Activated B cell treated with CpG ODN at 0.5 μM for 24 hours (primary cell): ENCODE data around the gene IZUMO4. TPM values are rescaled to one million over a fixed set of nuclear protein-coding genes. Genes with fewer than 3 reads are reported as not detected.
A peak's percentile ranks its signal among the peaks of the same experiment; 100 is the strongest.

Experiments used
- ATAC-seq: fragments of 200-7000 bp; cut with Tn5 transposase; one replicate; pipeline ENCODE4 v1.10.0; 2021; ENCODE audit warnings: low read depth, mild to moderate bottlenecking, moderate library complexity
- CTCF ChIA-PET: fragments of 350-600 bp; sonication (Branson Sonifier 250); formaldehyde crosslinking; loops from one replicate; lab custom pipeline; 2021; ENCODE audit warnings: antibody characterized with exemption; lab: Charles Lee
- POLR2A ChIA-PET: fragments of 350-600 bp; sonication (Branson Sonifier 250); formaldehyde crosslinking; loops from one replicate; lab custom pipeline; 2021; ENCODE audit warnings: antibody characterized with exemption; lab: Charles Lee
- DNase-seq: peaks from one replicate; pipeline ENCODE4 v3.0.0; 2022
- H3K27ac Mint-ChIP-seq: one replicate; pipeline ENCODE4 v1.8.0; 2020; ENCODE audit warnings: mixed read lengths
- H3K27me3 Mint-ChIP-seq: one replicate; pipeline ENCODE4 v1.8.0; 2021; ENCODE audit warnings: mixed read lengths
- H3K36me3 Mint-ChIP-seq: one replicate; pipeline ENCODE4 v1.8.0; 2021; ENCODE audit warnings: low read depth, mixed read lengths
- H3K4me1 Mint-ChIP-seq: one replicate; pipeline ENCODE4 v1.8.0; 2021; ENCODE audit warnings: mixed read lengths
- H3K4me3 Mint-ChIP-seq: one replicate; pipeline ENCODE4 v1.8.0; 2020; ENCODE audit warnings: mild to moderate bottlenecking, mixed read lengths
- H3K9me3 Mint-ChIP-seq: one replicate; pipeline ENCODE4 v1.8.0; 2020; ENCODE audit warnings: mixed read lengths
- intact Hi-C: fragments of 100-400 bp; cut with micrococcal nuclease; formaldehyde crosslinking; loops from one replicate; pipeline ENCODE4 v1.15.1; 2024
- total RNA-seq: library from RNA; stranded (reverse); gene quantifications from 2 replicates; pipeline ENCODE4 v1.2.3, GENCODE V29; 2022
- TF ChIP-seq, protein P1 (sequence below): fragments of 200-600 bp; IDR thresholded peaks from one replicate; pipeline ENCODE4 v1.8.0; 2022; ENCODE audit warnings: antibody characterized with exemption, mild to moderate bottlenecking

IZUMO4 gene
- total RNA-seq, 1 donor from 2014 or later = 78.6 TPM

DNA sequence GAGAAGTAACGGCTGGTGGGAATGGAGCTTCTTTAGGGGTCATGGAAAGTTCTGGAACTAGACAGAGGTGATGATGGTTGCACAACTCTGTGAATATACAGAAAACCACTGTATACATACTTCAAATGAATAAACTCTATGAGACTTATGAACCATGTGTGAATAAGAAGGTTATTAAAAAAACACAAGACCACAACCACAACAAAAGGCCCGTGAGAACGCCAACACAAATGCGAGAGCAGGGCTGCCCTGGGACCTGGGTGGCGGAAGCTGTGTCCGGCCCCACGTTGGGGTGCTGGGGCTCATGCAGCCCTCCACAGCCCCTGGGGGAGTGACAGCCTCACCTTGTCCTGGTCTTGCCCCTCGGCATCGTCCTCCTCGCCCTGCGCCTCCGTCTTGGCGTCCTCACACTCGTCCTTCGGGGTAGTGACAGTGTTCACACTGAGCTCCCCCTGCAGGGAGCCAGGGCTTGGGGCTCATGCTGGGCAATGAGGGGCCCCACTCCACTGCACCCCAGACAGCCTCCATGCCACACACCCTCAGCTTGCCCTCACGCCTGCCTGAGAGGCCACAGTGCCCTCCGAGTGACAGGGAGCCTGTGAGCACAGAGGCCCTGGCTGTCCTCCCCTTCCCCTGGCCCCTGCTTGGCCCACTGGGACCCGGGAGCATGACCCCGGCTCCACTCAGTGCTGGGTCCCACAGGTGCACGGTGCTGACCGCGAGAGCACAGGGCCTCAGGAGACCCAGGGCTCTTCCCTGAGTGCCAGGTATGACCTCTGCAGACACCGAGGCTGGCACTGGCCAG, 16.0 kb downstream of the IZUMO4 start:
- ChIA-PET CTCF (no interaction called here), POLR2A (no interaction called here)
- Mint-ChIP-seq H3K36me3 (peaks cover 71% of the 10 kb centered on the region), H3K4me3 (no peak overlapping the region), H3K27me3 (no peaks in the 10 kb centered on the region), H3K4me1 (peaks cover 3% of the 10 kb centered on the region), H3K9me3 (no peaks in the 10 kb centered on the region), H3K27ac (no peak overlapping the region)
- TF ChIP-seq, protein P1, sequence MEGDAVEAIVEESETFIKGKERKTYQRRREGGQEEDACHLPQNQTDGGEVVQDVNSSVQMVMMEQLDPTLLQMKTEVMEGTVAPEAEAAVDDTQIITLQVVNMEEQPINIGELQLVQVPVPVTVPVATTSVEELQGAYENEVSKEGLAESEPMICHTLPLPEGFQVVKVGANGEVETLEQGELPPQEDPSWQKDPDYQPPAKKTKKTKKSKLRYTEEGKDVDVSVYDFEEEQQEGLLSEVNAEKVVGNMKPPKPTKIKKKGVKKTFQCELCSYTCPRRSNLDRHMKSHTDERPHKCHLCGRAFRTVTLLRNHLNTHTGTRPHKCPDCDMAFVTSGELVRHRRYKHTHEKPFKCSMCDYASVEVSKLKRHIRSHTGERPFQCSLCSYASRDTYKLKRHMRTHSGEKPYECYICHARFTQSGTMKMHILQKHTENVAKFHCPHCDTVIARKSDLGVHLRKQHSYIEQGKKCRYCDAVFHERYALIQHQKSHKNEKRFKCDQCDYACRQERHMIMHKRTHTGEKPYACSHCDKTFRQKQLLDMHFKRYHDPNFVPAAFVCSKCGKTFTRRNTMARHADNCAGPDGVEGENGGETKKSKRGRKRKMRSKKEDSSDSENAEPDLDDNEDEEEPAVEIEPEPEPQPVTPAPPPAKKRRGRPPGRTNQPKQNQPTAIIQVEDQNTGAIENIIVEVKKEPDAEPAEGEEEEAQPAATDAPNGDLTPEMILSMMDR = no peak
- intact Hi-C loops = no loop called here
- DNase-seq = no peak
- ATAC-seq = no peak

DNA sequence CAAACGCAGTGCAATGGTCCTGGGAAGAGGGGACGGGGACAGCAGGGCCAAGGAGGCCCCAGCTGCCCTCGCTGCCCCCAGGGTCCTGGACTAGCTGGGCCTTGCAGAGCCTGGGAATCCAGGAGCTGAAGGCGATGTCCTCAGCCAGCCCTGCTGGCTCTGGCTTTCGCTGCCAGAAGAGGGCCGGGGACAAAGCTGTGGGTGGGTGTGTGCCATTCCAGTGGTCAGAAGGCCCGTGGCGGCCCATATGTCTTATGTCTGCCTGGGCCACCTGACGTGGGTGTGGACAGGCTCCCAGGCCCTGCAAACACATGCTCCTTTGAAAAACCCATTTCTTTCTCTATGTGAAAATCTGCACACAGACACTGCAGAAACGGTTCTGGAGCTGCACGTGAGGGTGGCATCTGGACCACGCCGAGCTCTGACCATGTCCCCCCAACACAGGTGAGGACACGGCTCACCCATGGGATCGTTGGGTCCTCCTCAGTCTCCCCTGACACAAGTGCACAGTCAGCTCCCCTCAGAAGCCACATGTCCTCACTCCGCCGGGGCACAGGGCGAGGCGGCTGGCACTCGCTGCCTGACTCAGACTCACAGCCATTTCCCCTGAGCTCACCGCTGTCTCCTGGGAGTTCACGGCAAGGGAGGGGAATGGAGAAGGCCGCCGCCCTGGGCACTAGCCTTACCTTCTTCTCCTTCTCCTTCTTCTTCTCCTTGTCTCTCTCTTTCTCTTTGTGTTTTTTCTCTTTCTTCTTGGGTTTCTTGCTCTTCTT, 16.9 kb downstream of the IZUMO4 start:
- no peaks in the 10 kb centered on the region for H3K27me3 Mint-ChIP-seq
- TF ChIP-seq, protein P1 = no peak
- peak; percentile 35 for ATAC-seq
- DNase-seq = no peak
- H3K36me3 Mint-ChIP-seq = peaks cover 71% of the 10 kb centered on the region
- intact Hi-C loops = no loop called here
- no peaks in the 10 kb centered on the region for H3K9me3 Mint-ChIP-seq
- ChIA-PET CTCF (no interaction called here), POLR2A (no interaction called here)
- H3K4me3 Mint-ChIP-seq = no peak overlapping the region
- no peak overlapping the region for H3K27ac Mint-ChIP-seq
- H3K4me1 Mint-ChIP-seq = peaks cover 3% of the 10 kb centered on the region

DNA sequence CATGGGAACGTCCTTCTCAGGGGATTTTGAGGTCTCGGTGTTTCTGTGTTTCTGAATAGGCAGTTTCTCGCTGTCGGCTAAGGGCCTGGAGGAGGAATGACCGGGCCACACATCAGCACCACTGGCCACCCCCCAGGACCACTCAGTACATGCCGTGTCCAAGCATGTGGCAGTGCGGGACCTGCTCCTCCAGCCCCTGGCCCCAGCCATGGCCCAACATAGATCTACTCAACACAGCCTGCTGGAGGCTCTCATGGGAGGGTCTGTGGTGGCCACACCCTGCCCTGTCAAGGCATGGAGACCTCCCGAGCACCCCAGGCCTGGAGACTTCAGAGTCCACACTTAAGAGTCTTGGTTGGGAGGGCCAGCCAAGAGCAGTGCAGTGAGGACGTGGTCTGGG, 17.5 kb downstream of the IZUMO4 start:
- no peak for ATAC-seq
- Mint-ChIP-seq H3K27ac (no peak overlapping the region), H3K4me3 (no peak overlapping the region), H3K9me3 (no peaks in the 10 kb centered on the region), H3K27me3 (no peaks in the 10 kb centered on the region), H3K36me3 (peaks cover 73% of the 10 kb centered on the region), H3K4me1 (peaks cover 3% of the 10 kb centered on the region)
- intact Hi-C loops = no loop called here
- ChIA-PET POLR2A (no interaction called here), CTCF (no interaction called here)
- TF ChIP-seq, protein P1 = no peak
- no peak for DNase-seq

DNA sequence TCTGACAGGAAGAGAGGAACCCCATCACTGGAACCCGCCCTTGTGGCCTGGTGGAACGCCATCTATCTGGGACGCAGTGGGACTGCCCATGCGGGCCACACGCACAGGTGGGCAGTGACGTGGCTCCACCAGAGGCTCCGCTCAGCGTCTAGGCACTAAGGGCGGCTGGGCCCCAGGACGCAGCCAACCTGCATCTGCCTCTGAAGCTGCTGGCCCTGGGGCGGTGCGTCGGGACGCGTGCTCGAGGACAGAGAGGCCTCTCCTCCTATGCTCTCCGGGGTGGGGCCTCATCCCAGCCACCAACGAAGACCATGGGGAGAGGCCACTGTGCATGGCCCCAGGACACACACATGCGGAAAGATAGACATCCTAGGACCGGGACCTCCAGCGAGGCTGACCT, 18.1 kb downstream of the IZUMO4 start:
- H3K36me3 Mint-ChIP-seq = peaks cover 70% of the 10 kb centered on the region
- TF ChIP-seq, protein P1 = no peak
- CTCF ChIA-PET = no interaction called here

DNA sequence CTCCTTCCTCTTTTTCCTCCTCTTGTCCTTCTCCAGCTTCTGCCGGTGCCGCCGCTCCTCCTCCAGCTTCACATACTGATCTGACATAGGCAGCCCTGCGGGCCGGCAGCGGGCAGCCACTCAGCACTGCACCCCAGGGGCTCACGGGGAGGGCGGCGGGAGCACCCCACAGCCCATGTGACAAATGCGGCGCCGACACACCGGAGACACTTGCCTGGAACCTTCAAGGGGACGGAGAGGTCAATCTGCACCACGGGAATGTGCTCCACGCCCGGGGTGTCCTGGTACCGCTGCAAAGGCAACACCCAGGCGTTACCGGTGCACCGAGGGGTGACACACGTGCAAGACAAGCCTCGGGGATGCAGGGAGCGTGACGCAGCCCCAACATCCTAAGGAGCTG, 18.6 kb downstream of the IZUMO4 start:
- ATAC-seq = no peak
- no peak for DNase-seq
- intact Hi-C loops = no loop called here
- ChIA-PET POLR2A (no interaction called here), CTCF (no interaction called here)
- Mint-ChIP-seq H3K4me1 (peaks cover 3% of the 10 kb centered on the region), H3K9me3 (no peaks in the 10 kb centered on the region), H3K36me3 (peaks cover 75% of the 10 kb centered on the region), H3K27me3 (no peaks in the 10 kb centered on the region), H3K4me3 (no peak overlapping the region), H3K27ac (no peak overlapping the region)
- TF ChIP-seq, protein P1 = no peak

More for the DNA sequence above, 18.1 kb downstream of the IZUMO4 start:
- Mint-ChIP-seq H3K27ac (no peak overlapping the region), H3K4me3 (no peak overlapping the region), H3K9me3 (no peaks in the 10 kb centered on the region), H3K4me1 (peaks cover 3% of the 10 kb centered on the region), H3K27me3 (no peaks in the 10 kb centered on the region)
- DNase-seq (no peak), ATAC-seq (no peak)
- POLR2A ChIA-PET = no interaction called here
- intact Hi-C loops = no loop called here
